Osteoblast (primary cell): Measurements from ENCODE around the gene GIPC2. TPM values are rescaled to one million over a fixed set of nuclear protein-coding genes. Genes with fewer than 3 reads are reported as not detected.
A peak's percentile ranks its signal among the peaks of the same experiment; 100 is the strongest.
"Not testable (repeated sequence)": the region's sequence is repeated elsewhere in the genome, so short reads cannot be mapped to it uniquely, and the experiment has no call there.

Experiments used
- DNase-seq: peaks from one replicate; pipeline ENCODE4 v3.0.0; 2011; ENCODE audit warnings: low spot score, mixed read lengths; ENCODE audit not compliant: insufficient read length; ENCODE audit errors: missing footprints
- H2AFZ ChIP-seq: 2 replicates; pipeline ENCODE4 v1.6.0; 2011; ENCODE audit warnings: mild to moderate bottlenecking, low read length
- H3K27ac ChIP-seq: 2 replicates; pipeline ENCODE4 v1.5.1; 2011; ENCODE audit warnings: mild to moderate bottlenecking, low read depth, low read length, moderate library complexity
- H3K27me3 ChIP-seq: 2 replicates; pipeline ENCODE4 v1.6.0; 2012; ENCODE audit warnings: mild to moderate bottlenecking, control low read depth, inconsistent platforms, low read length, moderate library complexity; ENCODE audit not compliant: insufficient read depth
- H3K36me3 ChIP-seq: 2 replicates; pipeline ENCODE4 v1.5.1; 2011; ENCODE audit warnings: mild to moderate bottlenecking, low read length, control low read depth, moderate library complexity; ENCODE audit not compliant: insufficient read depth
- H3K4me1 ChIP-seq: 2 replicates; pipeline ENCODE4 v1.5.1; 2011; ENCODE audit warnings: mild to moderate bottlenecking, low read length, control low read depth, moderate library complexity; ENCODE audit not compliant: insufficient read depth
- H3K4me2 ChIP-seq: 2 replicates; pipeline ENCODE4 v1.6.0; 2011; ENCODE audit warnings: mild to moderate bottlenecking, low read length; ENCODE audit not compliant: insufficient read depth
- H3K4me3 ChIP-seq: fragments of 200-600 bp; sonication (generic); 3 replicates; pipeline ENCODE4 v1.5.1; 2012; ENCODE audit warnings: mild to moderate bottlenecking, low read length, inconsistent platforms; ENCODE audit not compliant: insufficient read depth
- H3K79me2 ChIP-seq: 2 replicates; pipeline ENCODE4 v1.6.0; 2012; ENCODE audit warnings: mild to moderate bottlenecking, low read length, control low read depth, inconsistent platforms; ENCODE audit not compliant: insufficient read depth
- H3K9me3 ChIP-seq: 2 replicates; pipeline ENCODE4 v1.5.1; 2011; ENCODE audit warnings: low read depth, low read length, control low read depth
- H4K20me1 ChIP-seq: 2 replicates; pipeline ENCODE4 v1.6.0; 2012; ENCODE audit warnings: mild to moderate bottlenecking, low read length, control low read depth; ENCODE audit not compliant: insufficient read depth
- CTCF ChIP-seq: IDR thresholded peaks from 2 replicates; pipeline ENCODE4 v1.5.1; 2011; ENCODE audit warnings: mild to moderate bottlenecking, low read depth, low read length, moderate library complexity; ENCODE audit errors: extremely low read depth
- total RNA-seq: library from RNA; depleted of rRNA; stranded (reverse); fragments of >200 nt; gene quantifications from 2 replicates; pipeline ENCODE4 v1.2.3, GENCODE V29; 2012

Gene GIPC2
- total RNA-seq, 1 donor: 0.36 TPM

GRCh38 chr1:78011050-78011449, 34.7 kb upstream of the GIPC2 start:
- Histone ChIP-seq H3K79me2 (peaks cover 82% of the 10 kb centered on the region), H4K20me1 (peaks cover 59% of the 10 kb centered on the region), H3K36me3 (peaks cover 43% of the 10 kb centered on the region), H3K27me3 (no peaks in the 10 kb centered on the region), H3K4me2 (peak overlapping the region; percentile 95), H3K4me3 (peak overlapping the region; percentile 31), H3K4me1 (peaks cover 13% of the 10 kb centered on the region), H3K27ac (peak overlapping the region; percentile 41), H3K9me3 (no peaks in the 10 kb centered on the region), H2AFZ (no peak overlapping the region)
- no peak for TF ChIP-seq CTCF
- DNase-seq: no peak

DNA sequence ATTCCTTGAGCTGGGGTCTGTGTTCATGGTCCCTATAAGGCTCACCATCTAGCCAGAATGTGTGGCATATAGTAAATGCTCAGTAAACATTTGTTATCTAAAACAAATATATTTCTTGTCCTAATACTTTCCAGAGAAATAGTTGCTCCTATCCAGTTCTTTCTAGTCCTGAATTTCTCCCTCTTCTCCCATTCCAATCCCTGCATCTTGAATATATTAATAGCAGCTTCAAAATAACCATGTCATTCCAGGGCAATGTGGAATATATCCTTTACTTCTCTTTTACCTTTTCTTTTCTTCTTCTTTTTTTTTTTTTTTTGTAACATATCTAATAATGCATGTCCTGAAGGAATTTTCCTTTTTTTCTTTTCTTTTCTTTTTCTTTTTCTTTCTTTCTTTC, 30.6 kb upstream of the GIPC2 start:
- peaks cover 30% of the 10 kb centered on the region for H4K20me1 ChIP-seq
- no peak for DNase-seq
- H3K27me3 ChIP-seq: no peaks in the 10 kb centered on the region
- peaks cover 67% of the 10 kb centered on the region for H3K36me3 ChIP-seq
- peaks cover 42% of the 10 kb centered on the region for H3K79me2 ChIP-seq
- H3K27ac ChIP-seq: no peak overlapping the region
- H3K9me3 ChIP-seq: no peaks in the 10 kb centered on the region
- no peak overlapping the region for H3K4me2 ChIP-seq
- no peak overlapping the region for H2AFZ ChIP-seq
- no peak overlapping the region for H3K4me3 ChIP-seq
- no peak for TF ChIP-seq CTCF
- no peaks in the 10 kb centered on the region for H3K4me1 ChIP-seq

GRCh38 chr1:78019024-78019423, 26.7 kb upstream of the GIPC2 start:
- DNase-seq: no peak
- peaks cover 10% of the 10 kb centered on the region for H3K79me2 ChIP-seq
- peaks cover 14% of the 10 kb centered on the region for H4K20me1 ChIP-seq
- H3K4me2 ChIP-seq: no peak overlapping the region
- no peaks in the 10 kb centered on the region for H3K27me3 ChIP-seq
- H3K9me3 ChIP-seq: no peaks in the 10 kb centered on the region
- H3K36me3 ChIP-seq: peaks cover 51% of the 10 kb centered on the region
- no peak for TF ChIP-seq CTCF
- H2AFZ ChIP-seq: no peak overlapping the region
- no peak overlapping the region for H3K4me3 ChIP-seq
- no peaks in the 10 kb centered on the region for H3K4me1 ChIP-seq
- H3K27ac ChIP-seq: no peak overlapping the region

DNA sequence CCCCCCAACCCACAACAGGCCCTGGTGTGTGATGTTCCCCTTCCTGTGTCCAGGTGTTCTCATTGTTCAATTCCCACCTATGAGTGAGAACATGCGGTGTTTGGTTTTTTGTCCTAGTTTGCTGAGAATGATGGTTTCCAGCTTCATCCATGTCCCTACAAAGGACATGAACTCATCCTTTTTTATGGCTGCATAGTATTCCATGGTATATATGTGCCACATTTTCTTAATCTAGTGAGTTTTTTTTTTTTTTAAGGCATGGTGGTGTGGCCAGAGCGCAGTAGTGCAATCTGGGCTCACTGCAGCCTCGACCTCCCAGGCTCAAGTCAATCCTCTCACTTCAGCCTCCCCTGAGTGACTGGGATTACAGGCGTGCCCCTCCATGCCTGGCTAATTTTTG, 24.6 kb upstream of the GIPC2 start:
- not testable (repeated sequence) for DNase-seq, H4K20me1 ChIP-seq, H3K27ac ChIP-seq

GRCh38 chr1:78029793-78030192, 16.0 kb upstream of the GIPC2 start:
- Histone ChIP-seq H3K4me2 (no peak overlapping the region), H3K27me3 (no peaks in the 10 kb centered on the region), H2AFZ (no peak overlapping the region), H3K9me3 (no peaks in the 10 kb centered on the region), H3K27ac (no peak overlapping the region), H3K36me3 (no peaks in the 10 kb centered on the region), H3K79me2 (no peaks in the 10 kb centered on the region), H3K4me1 (no peaks in the 10 kb centered on the region), H3K4me3 (no peak overlapping the region), H4K20me1 (no peaks in the 10 kb centered on the region)
- TF ChIP-seq CTCF: no peak
- no peak for DNase-seq

More for the DNA sequence above, 24.6 kb upstream of the GIPC2 start:
- H2AFZ ChIP-seq, H3K9me3 ChIP-seq, H3K4me3 ChIP-seq, H3K27me3 ChIP-seq, H3K4me1 ChIP-seq, H3K79me2 ChIP-seq, H3K4me2 ChIP-seq: not testable (repeated sequence)
- H3K36me3 ChIP-seq: peaks cover 30% of the 10 kb centered on the region
